ENCODE measurements around the gene ARHGAP44. TPM values are rescaled to one million over a fixed set of nuclear protein-coding genes. Genes with fewer than 3 reads are reported as not detected.

ARHGAP44 gene
- polyA plus RNA-seq, 1 donor, result 4.8 TPM

GRCh38 chr17:12899604-12900003 lies 110.3 kb downstream of the ARHGAP44 start:
- no peak for DNase-seq (ENCODE audit: low read depth)

DNA sequence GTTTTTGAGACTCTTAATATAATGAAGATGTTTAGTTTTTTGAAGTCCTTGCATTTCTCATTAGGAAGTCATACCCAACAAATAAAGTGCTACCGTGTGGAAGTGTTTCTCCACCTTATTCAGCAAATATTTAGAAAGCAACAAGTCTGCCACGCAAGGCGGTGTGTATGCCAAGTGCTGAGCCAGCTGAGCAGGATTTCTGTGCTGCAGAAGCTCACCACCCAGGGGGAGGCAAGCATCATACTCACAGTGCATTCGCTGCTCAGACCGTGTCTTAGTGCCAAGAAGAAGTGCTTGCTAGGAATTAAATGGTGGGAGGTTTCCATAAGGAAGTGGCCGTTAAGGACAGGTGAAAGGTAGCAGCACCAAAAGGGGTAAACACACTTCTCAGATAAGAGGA lies 111.2 kb downstream of the ARHGAP44 start:
- no peak for DNase-seq (ENCODE audit: low read depth)

DNA sequence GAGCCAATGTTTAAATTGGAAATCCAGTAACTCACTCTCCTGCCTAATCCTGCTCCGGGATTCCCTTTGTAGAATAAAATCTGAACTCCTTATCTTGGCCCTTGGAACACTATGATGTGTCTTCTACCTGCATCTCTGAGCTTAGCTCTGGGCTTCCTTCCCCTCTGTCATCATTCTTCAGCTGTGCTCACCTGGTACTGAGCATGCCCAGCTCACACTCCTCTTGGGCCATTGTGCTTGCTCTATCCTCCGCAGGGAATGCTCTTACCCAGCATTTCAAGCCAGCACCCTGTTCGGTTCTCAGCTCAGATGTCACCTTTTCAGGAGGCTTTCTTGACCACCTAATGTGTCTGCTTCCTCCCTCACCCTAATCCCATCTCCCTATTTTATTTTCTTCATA lies 112.7 kb downstream of the ARHGAP44 start:
- DNase-seq (ENCODE audit: low read depth), result no peak

- DNase-seq (ENCODE audit: low read depth), result no peak
Measured at GRCh38 chr17:12907477-12907876, 118.2 kb downstream of the ARHGAP44 start.

DNA sequence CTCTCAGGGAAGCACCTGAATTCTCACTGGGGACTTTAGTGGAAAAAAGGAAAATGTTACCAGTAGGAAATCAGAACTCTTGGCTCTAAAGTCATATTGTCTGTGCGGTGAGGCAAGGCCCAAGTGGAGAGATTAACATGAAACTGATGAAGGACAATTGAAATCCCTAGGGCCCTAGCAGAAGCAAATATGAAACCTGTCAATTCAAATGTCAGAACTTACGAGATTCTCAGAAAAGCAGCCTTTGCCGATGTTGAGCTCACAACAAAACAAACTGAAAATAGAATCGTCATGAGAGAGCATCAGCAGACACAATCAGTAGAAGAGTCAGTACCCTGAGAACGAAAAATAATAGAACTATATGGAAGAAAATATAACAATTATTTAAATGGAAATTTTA lies 119.7 kb downstream of the ARHGAP44 start:
- no peak for DNase-seq (ENCODE audit: low read depth)

DNA sequence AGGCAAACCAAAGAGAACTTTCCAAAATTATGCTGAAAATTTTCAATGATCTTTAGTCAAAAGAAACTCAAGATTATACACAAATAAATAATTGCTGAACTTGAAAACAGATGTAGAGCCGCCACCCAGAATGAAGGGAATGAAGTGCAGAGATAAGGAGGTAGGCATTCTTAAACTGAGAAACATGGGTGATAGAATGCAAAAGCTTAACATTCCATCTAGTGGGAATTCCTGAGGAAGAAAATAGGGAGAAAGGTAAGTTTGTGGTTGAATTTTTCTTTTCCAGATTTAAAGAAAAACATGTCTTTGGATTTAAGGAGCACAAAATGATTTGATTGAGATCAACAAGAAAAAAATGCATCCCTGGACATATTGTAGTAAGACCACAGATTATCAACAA lies 120.2 kb downstream of the ARHGAP44 start:
- no peak for DNase-seq (ENCODE audit: low read depth)

DNA sequence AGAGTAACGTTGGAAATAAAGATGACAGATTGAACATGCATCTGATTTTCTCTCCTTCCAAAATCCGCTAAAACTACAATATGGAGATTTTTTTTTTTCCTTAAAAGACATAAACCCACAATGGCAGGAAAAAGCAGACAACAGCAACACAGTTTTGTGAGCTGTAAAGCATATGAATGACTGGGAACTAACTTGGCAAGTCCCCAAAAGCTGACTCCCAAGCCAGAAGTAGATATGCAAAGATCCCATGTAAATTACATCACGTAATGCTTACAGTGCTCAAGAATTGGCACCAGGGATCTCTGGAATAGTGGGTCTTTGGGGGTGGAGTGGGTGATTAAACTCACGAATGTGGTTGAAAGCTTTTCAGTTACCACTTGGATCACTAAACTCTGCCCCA lies 121.9 kb downstream of the ARHGAP44 start:
- no peak for DNase-seq (ENCODE audit: low read depth)

- no peak for DNase-seq (ENCODE audit: low read depth)
Measured at GRCh38 chr17:12917399-12917798, 128.1 kb downstream of the ARHGAP44 start.

DNA sequence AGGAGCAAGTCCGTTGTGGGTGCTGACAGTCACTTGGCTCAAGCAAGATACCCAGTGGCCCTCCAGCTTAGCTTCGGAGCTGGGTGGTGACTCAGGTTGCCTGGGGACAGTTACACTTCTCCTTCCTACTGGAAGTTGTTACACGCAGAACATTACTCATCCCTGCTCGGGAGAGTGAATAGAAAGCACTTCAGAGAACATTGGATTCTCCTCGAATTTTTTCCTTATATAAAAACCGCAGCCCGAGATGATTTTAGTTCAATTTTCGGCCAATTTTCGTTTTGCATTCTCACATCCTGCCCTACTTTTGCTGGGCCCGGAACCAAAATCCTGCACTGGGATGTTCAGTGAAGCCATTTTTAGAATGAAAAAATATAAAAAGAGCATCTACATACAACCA lies 128.8 kb downstream of the ARHGAP44 start:
- no peak for DNase-seq (ENCODE audit: low read depth)

DNA sequence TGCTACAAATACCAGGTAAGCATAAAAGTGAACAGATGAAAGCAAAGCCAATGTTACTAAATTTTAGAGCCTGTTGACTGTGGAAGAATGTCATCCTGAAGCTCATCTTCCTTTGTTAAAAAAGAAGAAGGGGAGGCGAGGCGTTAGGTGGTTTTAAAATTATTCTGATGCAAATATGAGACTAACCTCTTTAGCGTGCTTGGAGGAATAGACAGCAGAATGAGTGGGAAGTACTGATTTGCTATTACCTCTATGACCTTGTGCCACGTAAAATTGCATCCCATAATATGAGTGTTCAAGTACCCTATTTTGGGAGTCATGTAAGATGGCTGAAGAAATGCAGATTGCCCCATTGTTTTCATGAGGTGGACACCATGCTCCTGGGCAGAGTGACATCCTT lies 132.8 kb downstream of the ARHGAP44 start:
- no peak for DNase-seq (ENCODE audit: low read depth)

GRCh38 chr17:12924614-12925013 lies 135.3 kb downstream of the ARHGAP44 start:
- DNase-seq (ENCODE audit: low read depth), result no peak

- DNase-seq (ENCODE audit: low read depth), result no peak
Measured at GRCh38 chr17:12927001-12927400, 137.7 kb downstream of the ARHGAP44 start.

DNA sequence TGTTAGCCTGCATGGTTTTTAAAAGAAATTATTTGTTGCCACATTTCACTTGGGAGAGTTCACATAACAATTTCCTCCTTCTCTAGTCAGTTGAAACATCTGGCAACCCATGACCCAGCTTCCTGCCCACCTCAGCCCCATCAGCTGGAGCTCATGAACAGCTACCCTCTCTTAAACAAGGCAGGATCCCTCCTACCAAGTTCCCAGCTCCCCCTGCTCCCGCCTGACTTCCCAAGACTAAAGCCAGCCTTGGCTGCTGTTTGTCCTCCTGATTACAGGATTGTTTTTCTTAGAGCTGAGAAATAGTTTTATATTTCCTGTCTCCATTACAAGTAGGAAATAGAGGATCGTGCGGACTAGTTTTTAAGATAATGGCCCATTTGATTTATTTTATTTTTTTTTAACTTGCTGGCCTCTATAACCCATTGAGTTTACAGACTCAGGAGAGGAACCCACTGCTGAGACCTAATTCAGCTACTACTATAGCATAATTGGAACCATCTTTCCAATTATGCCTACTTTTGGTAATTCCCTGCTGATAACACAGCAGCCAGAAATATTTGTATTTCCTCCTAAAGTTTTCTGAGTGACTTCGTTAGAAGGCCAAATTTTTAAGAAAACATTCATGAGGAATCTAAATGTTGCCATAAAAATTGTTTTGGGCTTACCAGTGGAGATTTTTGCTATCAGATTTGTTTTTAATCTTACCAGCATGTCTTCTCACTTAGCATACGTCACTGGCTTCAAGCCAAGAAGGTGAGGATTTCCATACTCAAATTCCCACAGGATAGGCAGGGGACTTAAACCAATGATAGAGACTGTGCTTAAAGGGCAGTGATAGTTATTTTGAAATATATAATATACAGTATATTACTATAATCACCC lies 138.5 kb downstream of the ARHGAP44 start:
- no peak for DNase-seq (ENCODE audit: low read depth)

GRCh38 chr17:12928736-12929135 lies 139.4 kb downstream of the ARHGAP44 start:
- DNase-seq (ENCODE audit: low read depth), result no peak

DNA sequence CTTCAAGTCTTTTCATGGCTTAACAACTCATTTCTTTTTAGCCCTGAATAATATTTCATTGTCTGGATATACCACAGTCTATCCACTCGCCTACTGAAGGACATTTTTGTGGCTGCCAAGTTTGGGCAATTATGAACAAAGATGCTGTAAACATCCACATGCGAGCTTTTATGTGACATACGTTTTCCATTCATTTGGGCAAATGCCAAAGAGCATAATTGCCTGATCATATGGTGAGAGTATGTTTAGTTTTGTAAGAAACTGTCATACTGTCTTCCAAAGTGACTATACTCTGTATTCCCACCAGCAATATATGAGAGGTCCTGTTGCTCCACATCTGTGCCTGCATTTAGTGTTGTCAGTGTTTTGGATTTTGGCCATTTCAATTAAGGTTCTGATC lies 147.2 kb downstream of the ARHGAP44 start:
- no peak for DNase-seq (ENCODE audit: low read depth)

DNA sequence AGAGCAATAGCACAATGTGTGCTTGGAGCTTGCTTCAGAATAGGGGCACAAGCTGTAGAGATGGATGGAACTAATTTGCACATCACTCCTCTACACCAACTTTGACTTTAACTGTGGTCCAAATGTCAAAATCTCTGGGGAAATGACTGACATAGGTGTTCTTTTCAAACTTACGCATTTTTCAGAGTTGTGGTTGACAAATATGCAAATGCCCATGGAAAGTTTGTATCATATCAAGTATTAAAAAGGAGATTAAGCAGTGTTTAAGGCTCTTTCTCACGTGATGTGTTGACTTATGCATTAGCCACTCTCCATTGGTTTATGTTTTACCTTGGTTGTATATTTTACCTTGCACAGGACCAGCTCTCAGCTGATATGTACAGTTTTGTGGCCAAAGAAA lies 151.4 kb downstream of the ARHGAP44 start:
- no peak for DNase-seq (ENCODE audit: low read depth)

DNA sequence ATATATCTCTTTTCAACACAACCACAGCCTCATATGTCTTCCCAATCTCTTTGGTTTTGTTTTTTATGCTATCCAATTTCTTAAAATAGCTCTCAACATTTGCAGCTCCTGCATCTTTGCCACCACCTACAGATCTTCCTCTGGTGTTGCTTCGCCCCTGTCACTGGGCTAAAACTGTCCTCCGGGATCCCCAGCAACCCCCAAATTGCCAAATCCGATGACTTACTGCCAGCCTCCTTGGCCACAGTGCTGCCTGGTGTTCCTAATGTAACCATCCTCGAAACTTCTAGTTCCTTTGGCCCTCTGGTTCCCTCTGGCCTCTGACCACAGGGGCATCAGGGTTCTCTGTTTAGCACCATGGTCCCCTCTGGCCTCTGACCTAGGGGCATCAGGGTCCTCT lies 157.7 kb downstream of the ARHGAP44 start:
- DNase-seq (ENCODE audit: low read depth), result no peak

DNA sequence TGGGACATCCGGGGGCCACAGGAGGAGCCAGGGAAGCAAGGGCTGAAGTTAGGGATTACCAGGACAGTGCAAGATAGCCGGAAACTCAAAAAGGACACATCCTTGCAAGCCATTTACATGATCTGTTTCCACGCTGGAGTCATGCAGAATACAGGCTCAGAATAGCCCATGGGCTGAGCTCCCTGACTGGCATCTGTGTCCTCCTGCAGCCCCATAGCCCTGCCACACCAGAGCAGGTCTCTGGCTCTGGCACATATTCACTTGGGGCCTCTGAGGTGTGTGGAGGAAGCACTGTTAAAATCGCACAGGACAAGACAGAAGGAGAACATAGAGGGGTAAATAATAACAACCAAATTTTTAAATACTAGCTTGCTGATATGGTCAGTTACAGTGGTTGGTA lies 162.7 kb downstream of the ARHGAP44 start:
- no peak for DNase-seq (ENCODE audit: low read depth)

DNA sequence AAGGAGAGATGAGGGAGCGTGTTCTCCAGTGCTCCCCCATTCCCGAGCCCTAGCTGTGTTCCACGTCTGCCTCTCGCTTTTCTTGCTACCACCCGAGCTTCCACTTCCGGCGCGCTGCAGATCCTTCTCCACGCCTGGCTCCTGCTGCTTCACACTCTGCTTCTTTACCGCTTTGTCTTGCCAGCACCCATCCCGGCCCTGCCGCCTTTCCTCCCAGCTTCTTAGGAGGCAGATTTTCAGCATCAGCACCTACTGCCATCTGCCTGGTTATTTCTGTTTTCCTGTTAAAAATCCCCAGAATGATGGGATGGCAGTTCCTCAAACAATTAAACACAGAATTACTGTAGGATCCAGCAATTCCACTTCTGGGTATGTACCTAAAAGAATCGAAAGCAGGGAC lies 163.9 kb downstream of the ARHGAP44 start:
- no peak for DNase-seq (ENCODE audit: low read depth)

- DNase-seq (ENCODE audit: low read depth), result no peak
Measured at GRCh38 chr17:12955521-12955920, 166.2 kb downstream of the ARHGAP44 start.

- DNase-seq (ENCODE audit: low read depth), result no peak
Measured at GRCh38 chr17:12958786-12959185, 169.5 kb downstream of the ARHGAP44 start.

DNA sequence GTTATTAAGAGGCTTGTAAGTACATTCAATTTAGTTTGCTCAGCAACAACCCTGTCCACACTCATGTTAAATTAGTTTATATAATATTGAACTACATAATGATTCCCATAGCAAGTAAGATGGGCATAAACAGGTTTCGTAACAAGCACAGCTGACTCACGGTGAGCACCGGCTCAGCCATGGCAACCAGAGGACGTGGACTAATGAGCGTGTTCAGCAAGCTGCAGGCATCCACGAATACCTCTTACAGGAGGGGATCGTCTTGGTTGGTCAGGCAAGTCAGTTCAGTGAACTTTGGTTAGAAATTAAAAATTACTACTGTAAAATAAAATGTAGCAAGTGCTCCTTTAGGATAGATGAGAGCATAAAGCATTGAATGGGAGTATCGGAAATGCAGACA lies 170.1 kb downstream of the ARHGAP44 start:
- DNase-seq (ENCODE audit: low read depth), result no peak

DNA sequence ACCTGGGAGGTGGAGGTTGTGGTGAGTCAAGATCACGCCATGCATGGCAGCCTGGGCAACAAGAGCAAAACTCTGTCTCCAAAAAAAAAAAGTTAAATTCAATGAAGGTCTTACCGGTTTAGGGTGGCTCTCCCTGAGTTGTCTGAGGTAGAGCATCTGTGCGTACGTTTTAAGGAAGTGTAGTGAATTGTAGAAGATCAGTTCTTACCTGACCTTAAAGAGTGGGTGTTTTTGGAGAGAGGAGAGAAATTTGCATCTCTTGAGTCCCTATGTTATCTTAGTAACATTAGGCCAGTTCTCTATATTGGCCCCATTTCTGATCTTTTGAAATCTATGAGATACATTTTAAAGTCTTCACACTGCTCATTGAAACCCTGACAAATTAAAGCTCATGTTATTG lies 172.4 kb downstream of the ARHGAP44 start:
- DNase-seq (ENCODE audit: low read depth), result no peak

GRCh38 chr17:12963505-12963904 lies 174.2 kb downstream of the ARHGAP44 start:
- no peak for DNase-seq (ENCODE audit: low read depth)

All from forelimb muscle (tissue), 1 donor.